Osteoblast (primary cell): ENCODE measurements around the gene SLC25A26. TPM values are rescaled to one million over a fixed set of nuclear protein-coding genes. Genes with fewer than 3 reads are reported as not detected.

Experiments
- DNase-seq: peaks from one replicate; pipeline ENCODE4 v3.0.0; 2011; ENCODE audit warnings: low spot score, mixed read lengths; ENCODE audit not compliant: insufficient read length; ENCODE audit errors: missing footprints
- H2AFZ ChIP-seq: 2 replicates; pipeline ENCODE4 v1.6.0; 2011; ENCODE audit warnings: mild to moderate bottlenecking, low read length
- H3K27ac ChIP-seq: 2 replicates; pipeline ENCODE4 v1.5.1; 2011; ENCODE audit warnings: mild to moderate bottlenecking, low read depth, low read length, moderate library complexity
- H3K27me3 ChIP-seq: 2 replicates; pipeline ENCODE4 v1.6.0; 2012; ENCODE audit warnings: mild to moderate bottlenecking, control low read depth, inconsistent platforms, low read length, moderate library complexity; ENCODE audit not compliant: insufficient read depth
- H3K36me3 ChIP-seq: 2 replicates; pipeline ENCODE4 v1.5.1; 2011; ENCODE audit warnings: mild to moderate bottlenecking, low read length, control low read depth, moderate library complexity; ENCODE audit not compliant: insufficient read depth
- H3K4me1 ChIP-seq: 2 replicates; pipeline ENCODE4 v1.5.1; 2011; ENCODE audit warnings: mild to moderate bottlenecking, low read length, control low read depth, moderate library complexity; ENCODE audit not compliant: insufficient read depth
- H3K4me2 ChIP-seq: 2 replicates; pipeline ENCODE4 v1.6.0; 2011; ENCODE audit warnings: mild to moderate bottlenecking, low read length; ENCODE audit not compliant: insufficient read depth
- H3K4me3 ChIP-seq: fragments of 200-600 bp; sonication (generic); 3 replicates; pipeline ENCODE4 v1.5.1; 2012; ENCODE audit warnings: mild to moderate bottlenecking, low read length, inconsistent platforms; ENCODE audit not compliant: insufficient read depth
- H3K79me2 ChIP-seq: 2 replicates; pipeline ENCODE4 v1.6.0; 2012; ENCODE audit warnings: mild to moderate bottlenecking, low read length, control low read depth, inconsistent platforms; ENCODE audit not compliant: insufficient read depth
- H3K9me3 ChIP-seq: 2 replicates; pipeline ENCODE4 v1.5.1; 2011; ENCODE audit warnings: low read depth, low read length, control low read depth
- H4K20me1 ChIP-seq: 2 replicates; pipeline ENCODE4 v1.6.0; 2012; ENCODE audit warnings: mild to moderate bottlenecking, low read length, control low read depth; ENCODE audit not compliant: insufficient read depth
- total RNA-seq: library from RNA; depleted of rRNA; stranded (reverse); fragments of >200 nt; gene quantifications from 2 replicates; pipeline ENCODE4 v1.2.3, GENCODE V29; 2012
- TF ChIP-seq, protein P1 (sequence below): IDR thresholded peaks from 2 replicates; pipeline ENCODE4 v1.5.1; 2011; ENCODE audit warnings: mild to moderate bottlenecking, low read depth, low read length, moderate library complexity; ENCODE audit errors: extremely low read depth

Gene SLC25A26
- total RNA-seq, 1 donor: 26.1 TPM

GRCh38 chr3:66255865-66256264 lies 35.1 kb downstream of the SLC25A26 start:
- no peak for DNase-seq
- Histone ChIP-seq H3K36me3 (no peaks in the 10 kb centered on the region), H3K4me2 (no peak overlapping the region), H3K27me3 (no peaks in the 10 kb centered on the region), H3K27ac (no peak overlapping the region), H2AFZ (no peak overlapping the region), H3K4me3 (no peak overlapping the region), H4K20me1 (no peaks in the 10 kb centered on the region), H3K79me2 (no peaks in the 10 kb centered on the region), H3K9me3 (no peaks in the 10 kb centered on the region), H3K4me1 (peaks cover 11% of the 10 kb centered on the region)
- TF ChIP-seq, protein P1, sequence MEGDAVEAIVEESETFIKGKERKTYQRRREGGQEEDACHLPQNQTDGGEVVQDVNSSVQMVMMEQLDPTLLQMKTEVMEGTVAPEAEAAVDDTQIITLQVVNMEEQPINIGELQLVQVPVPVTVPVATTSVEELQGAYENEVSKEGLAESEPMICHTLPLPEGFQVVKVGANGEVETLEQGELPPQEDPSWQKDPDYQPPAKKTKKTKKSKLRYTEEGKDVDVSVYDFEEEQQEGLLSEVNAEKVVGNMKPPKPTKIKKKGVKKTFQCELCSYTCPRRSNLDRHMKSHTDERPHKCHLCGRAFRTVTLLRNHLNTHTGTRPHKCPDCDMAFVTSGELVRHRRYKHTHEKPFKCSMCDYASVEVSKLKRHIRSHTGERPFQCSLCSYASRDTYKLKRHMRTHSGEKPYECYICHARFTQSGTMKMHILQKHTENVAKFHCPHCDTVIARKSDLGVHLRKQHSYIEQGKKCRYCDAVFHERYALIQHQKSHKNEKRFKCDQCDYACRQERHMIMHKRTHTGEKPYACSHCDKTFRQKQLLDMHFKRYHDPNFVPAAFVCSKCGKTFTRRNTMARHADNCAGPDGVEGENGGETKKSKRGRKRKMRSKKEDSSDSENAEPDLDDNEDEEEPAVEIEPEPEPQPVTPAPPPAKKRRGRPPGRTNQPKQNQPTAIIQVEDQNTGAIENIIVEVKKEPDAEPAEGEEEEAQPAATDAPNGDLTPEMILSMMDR: no peak

GRCh38 chr3:66256806-66257205 lies 36.0 kb downstream of the SLC25A26 start:
- H3K4me1 ChIP-seq: peaks cover 17% of the 10 kb centered on the region
- no peak overlapping the region for H3K27ac ChIP-seq
- H3K36me3 ChIP-seq: no peaks in the 10 kb centered on the region
- H3K4me3 ChIP-seq: no peak overlapping the region
- H3K9me3 ChIP-seq: no peaks in the 10 kb centered on the region
- H2AFZ ChIP-seq: no peak overlapping the region
- H3K4me2 ChIP-seq: no peak overlapping the region
- H3K79me2 ChIP-seq: no peaks in the 10 kb centered on the region
- TF ChIP-seq, protein P1: no peak
- no peak for DNase-seq
- H4K20me1 ChIP-seq: no peaks in the 10 kb centered on the region
- no peaks in the 10 kb centered on the region for H3K27me3 ChIP-seq

GRCh38 chr3:66259566-66260255 lies 38.9 kb downstream of the SLC25A26 start:
- no peak for DNase-seq
- TF ChIP-seq, protein P1: no peak

GRCh38 chr3:66260431-66260830 lies 39.6 kb downstream of the SLC25A26 start:
- no peaks in the 10 kb centered on the region for H3K27me3 ChIP-seq
- no peak overlapping the region for H2AFZ ChIP-seq
- H3K9me3 ChIP-seq: no peaks in the 10 kb centered on the region
- H3K4me3 ChIP-seq: no peak overlapping the region
- DNase-seq: peak; percentile 55
- no peaks in the 10 kb centered on the region for H3K36me3 ChIP-seq
- no peak overlapping the region for H3K4me2 ChIP-seq
- TF ChIP-seq, protein P1: no peak
- H3K4me1 ChIP-seq: peaks cover 17% of the 10 kb centered on the region
- H4K20me1 ChIP-seq: no peaks in the 10 kb centered on the region
- H3K79me2 ChIP-seq: no peaks in the 10 kb centered on the region
- no peak overlapping the region for H3K27ac ChIP-seq

More at GRCh38 chr3:66259566-66260255, 38.9 kb downstream of the SLC25A26 start:
- Histone ChIP-seq H3K9me3 (no peaks in the 10 kb centered on the region), H3K79me2 (no peaks in the 10 kb centered on the region), H3K27me3 (no peaks in the 10 kb centered on the region), H3K4me3 (no peak overlapping the region), H3K4me2 (no peak overlapping the region), H2AFZ (no peak overlapping the region), H4K20me1 (no peaks in the 10 kb centered on the region), H3K36me3 (no peaks in the 10 kb centered on the region), H3K27ac (no peak overlapping the region), H3K4me1 (peaks cover 17% of the 10 kb centered on the region)
